Cardiac fibroblast (primary cell): ENCODE results near the gene LARGE1.

Experiments
- DNase-seq, 2 donors: peaks; one replicate each; pipeline versions ENCODE4 v3.0.0 to v3.0.0-alpha.2; 2010; ENCODE audit warnings: low read depth in 2 of 2
- H3K4me3 ChIP-seq, 2 donors: replicated peaks in 1 of 2; 1 replicate in 1 of 2; 2 replicates in 1 of 2; pipeline ENCODE4 v1.5.1; 2011; ENCODE audit warnings: low read depth in 2 of 2, low read length in 2 of 2, mild to moderate bottlenecking in 2 of 2, moderate library complexity in 1 of 2
- TF ChIP-seq, protein P1 (sequence below): IDR thresholded peaks from one replicate; pipeline ENCODE4 v1.5.1; 2011; ENCODE audit warnings: low read depth, mild to moderate bottlenecking, low read length, inconsistent platforms

Gene LARGE1

GRCh38 chr22:33640900-33641299, 279.4 kb downstream of the LARGE1 start:
- no peak for DNase-seq
- TF ChIP-seq, protein P1, sequence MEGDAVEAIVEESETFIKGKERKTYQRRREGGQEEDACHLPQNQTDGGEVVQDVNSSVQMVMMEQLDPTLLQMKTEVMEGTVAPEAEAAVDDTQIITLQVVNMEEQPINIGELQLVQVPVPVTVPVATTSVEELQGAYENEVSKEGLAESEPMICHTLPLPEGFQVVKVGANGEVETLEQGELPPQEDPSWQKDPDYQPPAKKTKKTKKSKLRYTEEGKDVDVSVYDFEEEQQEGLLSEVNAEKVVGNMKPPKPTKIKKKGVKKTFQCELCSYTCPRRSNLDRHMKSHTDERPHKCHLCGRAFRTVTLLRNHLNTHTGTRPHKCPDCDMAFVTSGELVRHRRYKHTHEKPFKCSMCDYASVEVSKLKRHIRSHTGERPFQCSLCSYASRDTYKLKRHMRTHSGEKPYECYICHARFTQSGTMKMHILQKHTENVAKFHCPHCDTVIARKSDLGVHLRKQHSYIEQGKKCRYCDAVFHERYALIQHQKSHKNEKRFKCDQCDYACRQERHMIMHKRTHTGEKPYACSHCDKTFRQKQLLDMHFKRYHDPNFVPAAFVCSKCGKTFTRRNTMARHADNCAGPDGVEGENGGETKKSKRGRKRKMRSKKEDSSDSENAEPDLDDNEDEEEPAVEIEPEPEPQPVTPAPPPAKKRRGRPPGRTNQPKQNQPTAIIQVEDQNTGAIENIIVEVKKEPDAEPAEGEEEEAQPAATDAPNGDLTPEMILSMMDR: no peak
- no peak overlapping the region for H3K4me3 ChIP-seq

DNA sequence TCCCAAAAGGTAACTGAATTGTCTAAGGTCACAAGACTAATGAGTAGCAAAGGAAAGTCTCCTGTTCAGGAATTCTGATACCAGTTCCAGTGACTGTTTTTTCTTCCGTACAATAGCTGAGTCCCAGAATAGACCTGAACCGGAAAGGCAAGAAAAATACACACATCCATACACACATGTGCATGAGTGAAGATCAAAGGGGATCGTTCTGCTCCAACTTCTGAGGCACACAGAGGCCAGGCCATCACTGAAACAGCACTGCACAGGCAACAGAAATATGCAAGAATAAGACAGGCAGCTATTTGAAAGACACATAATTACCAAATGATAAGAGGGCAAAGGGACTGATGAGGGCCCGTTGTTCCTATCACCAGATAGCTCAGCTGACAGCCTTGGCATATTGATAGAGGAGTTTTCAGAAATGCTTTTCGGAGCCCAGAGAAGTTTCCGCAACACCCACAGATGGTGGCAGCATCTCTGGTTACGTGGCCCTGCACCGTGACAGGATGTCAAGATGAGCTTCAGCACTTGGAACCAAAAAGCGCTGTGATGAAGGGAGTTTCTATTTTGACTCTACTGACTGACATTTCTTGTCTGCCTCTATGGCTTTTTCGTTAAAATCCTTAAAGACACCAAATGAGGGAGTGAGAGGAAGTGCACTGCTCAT, 280.6 kb downstream of the LARGE1 start:
- DNase-seq: no peak
- H3K4me3 ChIP-seq: no peak overlapping the region

DNA sequence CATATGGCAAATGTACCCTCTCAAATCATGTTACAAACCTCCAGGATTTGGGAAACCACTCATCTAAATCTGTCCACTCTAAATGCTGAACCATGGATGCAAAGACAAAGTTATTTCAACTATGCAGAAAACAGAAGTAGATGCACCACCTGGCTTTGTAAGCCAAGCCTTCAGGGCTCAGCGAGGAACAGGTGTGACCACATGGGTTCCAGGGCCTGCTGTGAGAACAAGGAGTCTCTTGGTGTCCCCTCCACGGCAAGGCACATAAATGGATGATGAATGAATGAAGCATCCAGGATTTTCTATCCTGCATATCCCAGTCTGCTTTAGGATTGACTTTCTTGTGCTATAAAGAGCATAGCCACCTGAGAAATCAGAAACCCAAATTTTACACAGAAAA, 284.5 kb downstream of the LARGE1 start:
- DNase-seq: no peak
- TF ChIP-seq, protein P1: no peak
- H3K4me3 ChIP-seq: no peak overlapping the region

More for the DNA sequence above, 280.6 kb downstream of the LARGE1 start:
- TF ChIP-seq, protein P1: no peak

DNA sequence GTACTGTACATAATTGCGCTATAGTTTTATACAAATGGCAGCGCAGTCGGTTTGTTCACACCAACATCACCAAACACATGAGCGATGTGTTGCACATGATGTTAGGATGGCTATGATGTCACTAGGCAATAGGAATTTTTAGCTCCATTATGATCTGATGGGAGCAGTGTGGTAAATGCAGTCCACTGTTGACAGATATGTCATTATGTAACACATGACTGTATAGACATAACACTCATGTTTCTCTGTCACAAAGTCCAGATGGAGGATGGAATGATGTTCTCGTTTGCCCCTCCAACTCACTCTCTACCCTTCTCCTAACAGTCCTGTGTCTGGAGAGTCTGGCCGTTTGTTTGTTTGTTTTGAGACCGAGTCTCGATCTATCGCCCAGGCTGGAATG, 288.5 kb downstream of the LARGE1 start:
- TF ChIP-seq, protein P1: no peak
- no peak overlapping the region for H3K4me3 ChIP-seq
- no peak for DNase-seq

GRCh38 chr22:33625959-33626358, 294.3 kb downstream of the LARGE1 start:
- TF ChIP-seq, protein P1: no peak
- no peak for DNase-seq
- no peak overlapping the region for H3K4me3 ChIP-seq

GRCh38 chr22:33620085-33620484, 300.2 kb downstream of the LARGE1 start:
- TF ChIP-seq, protein P1: no peak
- H3K4me3 ChIP-seq: no peak overlapping the region
- no peak for DNase-seq

DNA sequence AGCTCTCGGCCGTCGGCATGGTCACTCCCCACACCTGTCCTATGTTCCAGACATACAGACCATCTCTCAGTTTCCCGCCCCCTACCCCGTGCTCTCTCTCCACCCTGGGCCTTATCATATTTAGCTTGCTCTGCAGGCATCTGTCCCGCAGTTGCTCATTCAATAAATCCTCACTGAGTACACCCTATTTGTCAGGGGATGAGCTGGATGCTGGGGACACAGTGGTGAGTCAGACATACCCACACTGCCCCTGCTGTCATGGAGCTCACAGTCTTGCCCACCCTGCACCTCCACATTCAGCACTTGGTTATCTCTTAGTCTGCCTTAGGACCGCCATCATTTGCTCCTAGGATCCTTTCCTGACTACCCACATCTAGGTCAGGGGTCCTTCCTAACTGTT, 313.8 kb downstream of the LARGE1 start:
- DNase-seq: no peak
- TF ChIP-seq, protein P1: no peak
- no peak overlapping the region for H3K4me3 ChIP-seq
